K562 (cell line): Measurements from ENCODE around the gene SP6. TPM values are rescaled to one million over a fixed set of nuclear protein-coding genes. Genes with fewer than 3 reads are reported as not detected.

Experiments
- ATAC-seq: fragments of 200-7000 bp; cut with Tn5 transposase; 3 replicates; pipeline ENCODE4 v1.9.1; 2020; ENCODE audit warnings: moderate library complexity
- BruUV-seq: library from RNA; stranded (reverse); fragments of 400-500 nt; replicated peaks from 2 replicates; lab custom pipeline; 2021; lab: Mats Ljungman, UMichigan
- CTCF ChIA-PET: fragments of 300-600 bp; formaldehyde crosslinking; extraction: SDS; loops from one replicate; lab custom pipeline; 2021; ENCODE audit warnings: low intra/inter-chr PET ratio; lab: Yijun Ruan, JAX
- POLR2A ChIA-PET: fragments of 300-600, 350-650 bp; sonication (Branson Sonifier 250); formaldehyde crosslinking; extraction: SDS; loops from one replicate; lab custom pipeline; 2021; ENCODE audit warnings: antibody characterized with exemption, inconsistent platforms; lab: Yijun Ruan, JAX
- DNase-seq, 4 experiments: peaks; one replicate each; pipeline versions ENCODE4 v3.0.0 to v3.0.0-alpha.2; 2011 to 2018; ENCODE audit warnings: low spot score in 3 of 4, mixed read lengths in 3 of 4; ENCODE audit errors: extremely low read depth in 1 of 4
- FAIRE-seq: peaks from 2 replicates; lab custom pipeline; 2011; peaks lifted over from hg19 to GRCh38; lab: Jason Lieb, UNC
- H2AFZ ChIP-seq: 2 replicates; pipeline ENCODE4 v1.6.0; 2011; ENCODE audit warnings: low read depth, low read length, control low read depth, inconsistent platforms
- H3K27ac ChIP-seq: fragments of 200-600 bp; 3 replicates; pipeline ENCODE4 v1.8.0; 2011; ENCODE audit warnings: low read depth, mild to moderate bottlenecking, control low read depth, inconsistent platforms, low read length, moderate library complexity, mixed read lengths; ENCODE audit errors: extremely low read depth
- H3K27me3 ChIP-seq, 2 experiments: fragments of 300-600 bp in 1 of 2; 2 replicates in 1 of 2; 3 replicates in 1 of 2; pipeline versions ENCODE4 v1.6.0 to v1.8.0; 2011; ENCODE audit warnings: inconsistent platforms in 2 of 2, low read length in 2 of 2, mild to moderate bottlenecking in 1 of 2, mixed read lengths in 1 of 2, moderate library complexity in 1 of 2; ENCODE audit not compliant: control insufficient read depth in 2 of 2, insufficient read depth in 2 of 2
- H3K36me3 ChIP-seq: fragments of 300-600 bp; 3 replicates; pipeline ENCODE4 v1.8.0; 2011; ENCODE audit warnings: mild to moderate bottlenecking, low read length, inconsistent platforms; ENCODE audit not compliant: control insufficient read depth, insufficient read depth
- H3K4me1 ChIP-seq, 2 experiments: fragments of 200-600 bp in 1 of 2; replicated peaks in 1 of 2; 2 replicates in 1 of 2; 3 replicates in 1 of 2; pipeline versions ENCODE4 v1.5.1 to v1.8.0; 2011; ENCODE audit warnings: inconsistent platforms in 2 of 2, low read length in 2 of 2, mild to moderate bottlenecking in 1 of 2, mixed read lengths in 1 of 2, moderate library complexity in 1 of 2; ENCODE audit not compliant: control insufficient read depth in 2 of 2, insufficient read depth in 2 of 2
- H3K4me2 ChIP-seq: 2 replicates; pipeline ENCODE4 v1.6.1; 2011; ENCODE audit warnings: low read length, control low read depth, inconsistent platforms, mixed read lengths; ENCODE audit not compliant: insufficient read depth
- H3K4me3 ChIP-seq: fragments of 200-600 bp; sonication (generic), shearing (Covaris generic); 2 replicates; pipeline ENCODE4 v1.5.1; 2016; ENCODE audit warnings: control low read depth, inconsistent platforms
- H3K79me2 ChIP-seq: fragments of 200-600 bp; 3 replicates; pipeline ENCODE4 v1.8.0; 2011; ENCODE audit warnings: low read length, inconsistent platforms; ENCODE audit not compliant: control insufficient read depth, insufficient read depth
- H3K9ac ChIP-seq, 2 experiments: 2 replicates each; pipeline versions ENCODE4 v1.6.0 to v1.6.1; 2011; ENCODE audit warnings: low read depth in 2 of 2, low read length in 2 of 2, control low read depth in 1 of 2, inconsistent platforms in 1 of 2, mild to moderate bottlenecking in 1 of 2, mixed read lengths in 1 of 2; ENCODE audit not compliant: insufficient read depth in 1 of 2
- H3K9me1 ChIP-seq: one replicate; pipeline ENCODE4 v1.6.0; 2011; ENCODE audit warnings: inconsistent platforms, mild to moderate bottlenecking, low read length, moderate library complexity; ENCODE audit not compliant: control insufficient read depth, insufficient read depth
- H3K9me3 ChIP-seq: replicated peaks from 2 replicates; pipeline ENCODE4 v1.5.1; 2011; ENCODE audit warnings: low read depth, low read length, inconsistent platforms; ENCODE audit not compliant: control insufficient read depth, insufficient read depth
- H4K20me1 ChIP-seq: replicated peaks from 2 replicates; pipeline ENCODE4 v1.6.1; 2011; ENCODE audit warnings: low read length, inconsistent platforms, mixed read lengths; ENCODE audit not compliant: control insufficient read depth, insufficient read depth
- C11orf30 ChIP-seq: fragments of 450-650 bp; IDR thresholded peaks from 2 replicates; pipeline ENCODE4 v1.6.1; 2016; ENCODE audit warnings: low read depth, mild to moderate bottlenecking
- GTF2E2 ChIP-seq: fragments of 200-800 bp; sonication (Bioruptor generic); IDR thresholded peaks from 2 replicates; pipeline ENCODE4 v1.6.1; 2016; ENCODE audit warnings: missing genetic modification characterization, missing compliant biosample characterization
- MAFG ChIP-seq: fragments of 450-650 bp; conservative IDR thresholded peaks from 2 replicates; pipeline ENCODE4 v1.6.1; 2016; ENCODE audit warnings: missing genetic modification characterization, missing compliant biosample characterization
- RHOXF2B ChIP-seq: fragments of 250-450 bp; sonication (Bioruptor Pico); conservative IDR thresholded peaks from 2 replicates; pipeline ENCODE4 v1.5.1; 2021
- TAF9B ChIP-seq: fragments of 450-650 bp; IDR thresholded peaks from 2 replicates; pipeline ENCODE4 v1.6.1; 2018; ENCODE audit warnings: mild to moderate bottlenecking; ENCODE audit not compliant: partially characterized antibody
- THRAP3 ChIP-seq: fragments of 450-650 bp; IDR thresholded peaks from 2 replicates; pipeline ENCODE4 v1.6.1; 2016; ENCODE audit warnings: mild to moderate bottlenecking, inconsistent platforms, borderline replicate concordance
- ZNF134 ChIP-seq: fragments of 250-450 bp; sonication (Bioruptor Pico); conservative IDR thresholded peaks from 2 replicates; pipeline ENCODE4 v1.4.0; 2020
- ZNF354B ChIP-seq: fragments of 250-450 bp; sonication (Bioruptor Pico); IDR thresholded peaks from 2 replicates; pipeline ENCODE4 v1.4.0; 2020
- WGBS: fragments of 100-300 bp; shearing (Covaris generic); methylation state at CpG from one replicate; pipeline ENCODE4 v1.1.6; 2016; ENCODE audit warnings: low coverage, mixed read lengths; ENCODE audit not compliant: insufficient coverage; ENCODE audit errors: missing lambda C conversion rate; 5-methylcytosine and 5-hydroxymethylcytosine counted together
- in situ Hi-C: fragments of 300-500 bp; cut with MboI; formaldehyde crosslinking; loops from 4 replicates; pipeline ENCODE4 v1.15.0; 2018; ENCODE audit warnings: inconsistent platforms, mixed read lengths
- intact Hi-C: fragments of 100-400 bp; cut with micrococcal nuclease; formaldehyde crosslinking; loops from 2 replicates; pipeline ENCODE4 v1.14.2; 2022
- polyA plus RNA-seq, 8 experiments: library from polyadenylated mRNA; depleted of rRNA in 4 of 8; stranded (reverse) in 5 of 8; unstranded in 3 of 8; fragments of >200 nt; fragmentation: Nextera tagmentation in 2 of 8; fragmentation: Illumina TruSeq in 1 of 8; extraction: Ambion mirVana in 2 of 8; extraction: Trizol in 1 of 8; gene quantifications; 2 replicates each; pipeline versions ENCODE4 v1.2.1 to v1.2.3, GENCODE V29; 2011 to 2014; ENCODE audit warnings: inconsistent platforms in 1 of 8, missing spikeins in 1 of 8
- total RNA-seq, 7 experiments: library from RNA; depleted of rRNA in 6 of 7; stranded (reverse); fragments of >200 nt in 6 of 7; fragmentation: Illumina TruSeq in 2 of 7; extraction: Trizol in 2 of 7; gene quantifications; 2 replicates each; pipeline versions ENCODE4 v1.2.1 to v1.2.3, GENCODE V29; 2011 to 2021; ENCODE audit warnings: low replicate concordance in 1 of 7
- TF ChIP-seq, protein P1 (sequence below): fragments of 250-450 bp; sonication (Bioruptor Pico); IDR thresholded peaks from 2 replicates; pipeline ENCODE4 v1.5.0; 2021; ENCODE audit warnings: mild to moderate bottlenecking, borderline replicate concordance
- TF ChIP-seq, protein P2 (sequence below): fragments of 150-350 bp; conservative IDR thresholded peaks from 2 replicates; pipeline ENCODE4 v1.6.1; 2014; ENCODE audit warnings: low read length

Gene SP6
- total and polyA plus RNA-seq, 9 of the 15 experiments (the other 6 are each of a cell fraction or from before 2014, with no cell fraction given) = 0.11 to 7.9 (median 2.2) TPM

DNA sequence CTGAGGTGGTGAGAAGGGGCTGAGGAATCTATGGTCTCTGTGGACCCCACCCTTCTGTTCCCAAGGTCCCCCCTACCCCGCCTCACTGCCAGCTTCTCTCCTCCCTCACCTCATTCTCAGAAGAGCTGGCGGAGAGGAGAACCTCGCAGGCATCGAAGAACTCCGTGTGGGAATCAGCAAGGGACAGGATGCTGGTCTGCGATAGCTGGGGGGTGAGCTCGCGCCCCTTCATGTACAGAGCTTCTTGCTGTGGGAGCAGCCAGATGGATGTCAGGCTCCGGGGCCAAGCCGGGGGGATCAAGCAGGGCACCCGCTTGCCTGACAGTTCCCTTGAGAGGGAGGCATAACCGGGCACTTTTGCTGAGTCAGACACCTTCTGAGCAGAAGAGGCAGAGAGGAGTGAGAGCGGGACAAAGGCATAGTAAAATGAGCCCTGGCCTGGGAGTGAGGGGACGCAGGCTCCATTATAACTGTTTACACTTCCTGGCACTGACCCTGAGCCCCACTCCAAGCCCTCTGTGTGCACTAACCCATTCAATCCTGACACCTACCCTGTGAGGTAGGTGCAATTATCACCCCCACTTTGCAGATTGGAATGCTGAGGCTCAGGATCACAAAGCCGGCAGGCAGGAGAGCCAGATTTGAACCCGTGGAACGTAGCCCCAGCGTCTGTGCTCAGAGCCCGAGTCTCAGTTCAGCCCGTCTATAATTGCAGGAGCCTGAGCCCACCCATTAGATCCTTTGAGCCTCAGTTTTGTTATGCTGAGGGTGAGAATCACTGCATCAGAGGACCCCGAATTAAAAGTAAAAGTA is 35.7 kb downstream of the SP6 start (continued):
- TF ChIP-seq GTF2E2 (no peak), THRAP3 (no peak), MAFG (tag) (peak; percentile 25; the same call in 1 of the 2 replicates), TAF9B (no peak), ZNF354B (CRISPR knock-in tag) (no peak), C11orf30 (peak; percentile 36; the same call in 1 of the 2 replicates), RHOXF2B (CRISPR knock-in tag) (no peak)
- TF ChIP-seq, protein P1, sequence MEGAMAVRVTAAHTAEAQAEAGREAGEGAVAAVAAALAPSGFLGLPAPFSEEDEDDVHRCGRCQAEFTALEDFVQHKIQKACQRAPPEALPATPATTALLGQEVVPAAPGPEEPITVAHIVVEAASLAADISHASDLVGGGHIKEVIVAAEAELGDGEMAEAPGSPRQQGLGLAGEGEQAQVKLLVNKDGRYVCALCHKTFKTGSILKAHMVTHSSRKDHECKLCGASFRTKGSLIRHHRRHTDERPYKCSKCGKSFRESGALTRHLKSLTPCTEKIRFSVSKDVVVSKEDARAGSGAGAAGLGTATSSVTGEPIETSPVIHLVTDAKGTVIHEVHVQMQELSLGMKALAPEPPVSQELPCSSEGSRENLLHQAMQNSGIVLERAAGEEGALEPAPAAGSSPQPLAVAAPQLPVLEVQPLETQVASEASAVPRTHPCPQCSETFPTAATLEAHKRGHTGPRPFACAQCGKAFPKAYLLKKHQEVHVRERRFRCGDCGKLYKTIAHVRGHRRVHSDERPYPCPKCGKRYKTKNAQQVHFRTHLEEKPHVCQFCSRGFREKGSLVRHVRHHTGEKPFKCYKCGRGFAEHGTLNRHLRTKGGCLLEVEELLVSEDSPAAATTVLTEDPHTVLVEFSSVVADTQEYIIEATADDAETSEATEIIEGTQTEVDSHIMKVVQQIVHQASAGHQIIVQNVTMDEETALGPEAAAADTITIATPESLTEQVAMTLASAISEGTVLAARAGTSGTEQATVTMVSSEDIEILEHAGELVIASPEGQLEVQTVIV (CRISPR knock-in tag) = no peak

- H3K4me1 ChIP-seq = peaks cover 22 to 35% of the 10 kb centered on the region in 2 experiments
- no peaks in the 10 kb centered on the region for H3K79me2 ChIP-seq
- H3K4me2 ChIP-seq = no peak overlapping the region
- H3K9me1 ChIP-seq = peaks cover 6% of the 10 kb centered on the region
- no peak overlapping the region for H2AFZ ChIP-seq
- H4K20me1 ChIP-seq = no peaks in the 10 kb centered on the region
- in situ Hi-C loops (no loop called here), intact Hi-C loops (no loop called here)
- peaks cover 49% of the 10 kb centered on the region; the same call in 2 of the 3 replicates for H3K36me3 ChIP-seq
- H3K4me3 ChIP-seq = no peak overlapping the region
- no peaks in the 10 kb centered on the region for H3K27me3 ChIP-seq
- BruUV-seq = no TSS peak
- no peak for DNase-seq
- H3K27ac ChIP-seq = no peak overlapping the region
- TF ChIP-seq, protein P2, sequence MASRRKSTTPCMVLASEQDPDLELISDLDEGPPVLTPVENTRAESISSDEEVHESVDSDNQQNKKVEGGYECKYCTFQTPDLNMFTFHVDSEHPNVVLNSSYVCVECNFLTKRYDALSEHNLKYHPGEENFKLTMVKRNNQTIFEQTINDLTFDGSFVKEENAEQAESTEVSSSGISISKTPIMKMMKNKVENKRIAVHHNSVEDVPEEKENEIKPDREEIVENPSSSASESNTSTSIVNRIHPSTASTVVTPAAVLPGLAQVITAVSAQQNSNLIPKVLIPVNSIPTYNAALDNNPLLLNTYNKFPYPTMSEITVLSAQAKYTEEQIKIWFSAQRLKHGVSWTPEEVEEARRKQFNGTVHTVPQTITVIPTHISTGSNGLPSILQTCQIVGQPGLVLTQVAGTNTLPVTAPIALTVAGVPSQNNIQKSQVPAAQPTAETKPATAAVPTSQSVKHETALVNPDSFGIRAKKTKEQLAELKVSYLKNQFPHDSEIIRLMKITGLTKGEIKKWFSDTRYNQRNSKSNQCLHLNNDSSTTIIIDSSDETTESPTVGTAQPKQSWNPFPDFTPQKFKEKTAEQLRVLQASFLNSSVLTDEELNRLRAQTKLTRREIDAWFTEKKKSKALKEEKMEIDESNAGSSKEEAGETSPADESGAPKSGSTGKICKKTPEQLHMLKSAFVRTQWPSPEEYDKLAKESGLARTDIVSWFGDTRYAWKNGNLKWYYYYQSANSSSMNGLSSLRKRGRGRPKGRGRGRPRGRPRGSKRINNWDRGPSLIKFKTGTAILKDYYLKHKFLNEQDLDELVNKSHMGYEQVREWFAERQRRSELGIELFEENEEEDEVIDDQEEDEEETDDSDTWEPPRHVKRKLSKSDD = no peak
- TF ChIP-seq ZNF134 (CRISPR knock-in tag) = no peak
- 88% methylated on average over 14 of the region's 22 CpGs for WGBS
- FAIRE-seq = no peak
- H3K9me3 ChIP-seq = no peaks in the 10 kb centered on the region
- CTCF ChIA-PET = no interaction called here
- ATAC-seq = no peak
- POLR2A ChIA-PET = interaction anchor here (0.9 kb wide), 1 partner anchor 18 kb away, joined by 4 read pairs; the partner anchor contains the start of genes LRRC46 and MRPL10
- H3K9ac ChIP-seq = no peak overlapping the region
Measured at GRCh38 chr17:47813512-47814031, 37.4 kb downstream of the SP6 start.
